ENCODE results near the gene RGS17.

Gene RGS17

DNA sequence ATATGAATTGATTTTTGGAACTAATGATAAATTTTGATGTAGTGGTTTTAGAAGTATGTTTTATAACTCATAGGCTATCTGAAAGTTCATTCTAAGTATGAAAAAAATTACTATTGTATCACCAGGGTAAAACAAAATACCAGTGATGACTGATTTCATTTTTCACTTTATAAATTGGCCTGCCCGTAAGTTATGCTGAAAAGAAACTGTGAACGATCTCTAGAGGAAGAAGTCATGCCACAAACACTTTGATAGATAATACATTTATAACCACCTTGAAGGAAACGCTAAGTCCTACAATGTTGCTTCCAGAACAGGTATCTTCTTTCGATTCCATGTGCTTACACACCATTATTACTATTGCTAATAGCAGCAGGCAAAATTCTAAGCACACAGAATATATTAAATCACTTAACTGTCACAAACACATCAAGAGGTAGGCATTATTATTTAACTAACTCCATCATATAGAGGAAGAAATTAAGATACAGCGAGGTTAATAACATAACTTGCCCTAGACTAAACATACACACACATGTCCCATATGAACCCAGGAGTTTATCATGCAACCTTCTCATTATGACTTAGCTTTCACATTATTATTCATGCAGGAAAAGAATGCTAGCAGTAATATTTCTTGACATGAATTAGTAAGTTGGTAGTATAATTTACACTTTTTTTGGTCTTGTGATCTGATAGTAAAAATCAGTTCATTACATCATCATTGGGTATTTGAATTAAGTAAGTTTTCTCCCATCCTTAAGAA, 44.7 kb downstream of the RGS17 start:
- DNase-seq (ENCODE audit: insufficient read length, low spot score) = no peak
- FAIRE-seq = no peak

GRCh38 chr6:153085239-153085638, 45.8 kb downstream of the RGS17 start:
- no peak for FAIRE-seq

GRCh38 chr6:153084393-153084792, 46.7 kb downstream of the RGS17 start:
- FAIRE-seq (no peak), DNase-seq (ENCODE audit: insufficient read length, low spot score) (no peak)

More at GRCh38 chr6:153085239-153085638, 45.8 kb downstream of the RGS17 start:
- DNase-seq (ENCODE audit: insufficient read length, low spot score) = no peak

DNA sequence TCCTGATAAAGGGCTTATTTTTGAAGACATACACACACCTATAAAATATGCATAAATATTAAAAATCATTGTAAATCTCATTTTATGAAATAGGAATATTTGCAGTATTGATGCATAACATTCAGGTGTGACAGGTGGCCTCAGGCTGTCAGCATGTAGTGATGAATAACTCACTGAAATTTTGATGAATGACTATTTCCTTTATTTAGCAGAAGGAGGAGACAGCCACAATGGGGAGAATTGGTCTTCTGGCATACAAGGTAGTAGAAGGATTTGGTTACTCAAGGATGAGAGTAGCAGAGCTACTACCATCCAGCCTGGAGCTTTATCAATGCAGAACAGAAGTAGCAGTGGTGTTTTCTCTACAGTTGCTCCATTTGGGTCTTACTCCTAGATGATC, 47.2 kb downstream of the RGS17 start:
- no peak for FAIRE-seq
- no peak for DNase-seq (ENCODE audit: insufficient read length, low spot score)

DNA sequence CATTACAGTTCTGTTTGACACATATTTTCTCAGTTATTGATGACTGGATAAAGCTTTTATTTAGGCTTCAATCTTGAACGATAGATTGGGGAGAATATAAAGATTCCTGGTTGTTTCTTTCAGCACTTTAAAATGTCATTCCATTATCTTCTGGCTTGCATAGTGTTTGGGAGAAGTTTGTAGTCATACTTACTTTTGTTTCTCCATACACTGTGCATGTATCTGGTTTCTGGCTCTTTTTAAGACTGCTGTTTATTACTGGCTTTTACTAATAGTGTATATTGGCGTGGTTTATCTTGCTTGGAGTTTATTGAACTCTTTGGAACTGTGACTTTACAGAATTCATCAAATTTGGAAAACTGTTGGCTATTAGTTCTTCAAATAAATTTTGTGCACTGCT, 49.2 kb downstream of the RGS17 start:
- no peak for FAIRE-seq

DNA sequence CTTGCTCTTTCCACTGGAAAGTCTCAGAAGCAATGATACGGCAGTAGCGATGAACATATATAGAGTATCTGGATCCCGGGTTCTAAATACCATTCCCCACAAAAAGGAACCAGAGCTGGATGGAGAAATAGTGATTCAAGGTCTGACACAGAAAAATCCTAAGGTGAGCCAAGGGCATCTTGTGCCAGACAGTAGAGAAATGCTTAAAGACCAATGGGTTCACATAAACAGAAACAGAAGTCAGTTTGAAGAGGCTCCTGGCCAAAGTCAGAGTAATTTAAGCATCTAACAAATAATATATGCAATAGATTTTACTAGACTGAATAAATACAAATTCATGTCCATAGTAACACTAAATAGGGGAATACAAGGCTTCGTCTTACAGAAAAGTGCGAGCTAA, 54.7 kb downstream of the RGS17 start:
- FAIRE-seq (no peak), DNase-seq (ENCODE audit: insufficient read length, low spot score) (no peak)

More for the DNA sequence above, 49.2 kb downstream of the RGS17 start:
- no peak for DNase-seq (ENCODE audit: insufficient read length, low spot score)

DNA sequence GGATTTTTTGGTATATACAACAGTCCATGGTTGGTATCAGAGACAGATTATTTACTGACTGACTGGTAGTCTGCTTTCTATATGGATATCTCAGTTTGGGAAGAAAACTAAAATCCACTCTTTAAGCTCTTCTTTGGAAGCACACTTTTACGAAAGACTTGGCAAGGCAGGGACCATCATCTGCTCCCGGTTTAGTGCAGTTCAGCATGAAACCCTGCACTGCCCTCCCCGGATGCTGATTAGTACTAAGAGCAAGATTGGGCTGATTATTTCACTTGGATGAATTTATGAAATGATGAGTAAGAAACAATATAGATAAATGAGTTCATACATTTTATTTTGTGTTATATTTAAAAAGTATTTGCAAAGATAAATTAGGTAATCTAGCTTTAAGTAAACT, 56.3 kb downstream of the RGS17 start:
- FAIRE-seq = no peak

DNA sequence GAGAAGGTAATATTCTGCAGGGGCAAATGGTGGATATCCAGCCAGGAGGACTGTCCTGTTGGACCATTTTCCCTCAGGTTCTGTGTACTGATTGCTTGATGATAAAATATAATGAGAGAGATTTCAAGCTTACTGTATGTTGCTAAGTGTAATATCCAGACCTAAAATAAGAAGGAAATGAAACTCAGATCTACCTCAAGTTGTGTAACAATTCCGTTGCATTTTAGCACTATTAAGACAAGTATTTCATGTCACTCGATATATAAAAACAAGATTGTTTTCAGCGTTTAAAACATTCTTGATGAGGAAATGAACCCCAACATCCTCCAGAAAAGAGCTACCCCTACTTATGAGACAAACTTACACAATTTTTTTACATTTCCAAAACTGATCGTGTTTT, 57.2 kb downstream of the RGS17 start:
- no peak for DNase-seq (ENCODE audit: insufficient read length, low spot score)
- no peak for FAIRE-seq

More for the DNA sequence above, 56.3 kb downstream of the RGS17 start:
- DNase-seq (ENCODE audit: insufficient read length, low spot score) = no peak

GRCh38 chr6:153070756-153071155, 60.3 kb downstream of the RGS17 start:
- FAIRE-seq (no peak), DNase-seq (ENCODE audit: insufficient read length, low spot score) (no peak)

DNA sequence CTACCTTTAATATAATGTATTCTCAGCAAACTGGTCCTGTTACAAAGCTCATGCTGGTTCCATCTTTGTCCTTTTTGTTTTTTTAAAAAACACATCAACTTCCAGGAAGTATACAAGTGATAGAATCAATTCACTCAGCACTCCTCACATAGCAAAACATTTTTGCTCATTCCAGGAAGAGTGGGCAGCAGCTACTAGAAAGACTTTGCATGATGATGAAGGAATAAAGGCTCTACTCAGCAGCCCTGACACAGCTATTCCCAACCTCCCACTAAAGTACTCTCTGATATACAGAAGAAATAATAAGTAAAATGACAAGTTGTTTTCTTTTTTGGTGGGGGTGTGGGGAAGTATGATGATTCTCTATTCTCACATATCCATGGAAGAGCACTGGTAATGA, 61.2 kb downstream of the RGS17 start:
- DNase-seq (ENCODE audit: insufficient read length, low spot score) (no peak), FAIRE-seq (no peak)

GRCh38 chr6:153065222-153065621, 65.9 kb downstream of the RGS17 start:
- no peak for FAIRE-seq
- no peak for DNase-seq (ENCODE audit: insufficient read length, low spot score)

DNA sequence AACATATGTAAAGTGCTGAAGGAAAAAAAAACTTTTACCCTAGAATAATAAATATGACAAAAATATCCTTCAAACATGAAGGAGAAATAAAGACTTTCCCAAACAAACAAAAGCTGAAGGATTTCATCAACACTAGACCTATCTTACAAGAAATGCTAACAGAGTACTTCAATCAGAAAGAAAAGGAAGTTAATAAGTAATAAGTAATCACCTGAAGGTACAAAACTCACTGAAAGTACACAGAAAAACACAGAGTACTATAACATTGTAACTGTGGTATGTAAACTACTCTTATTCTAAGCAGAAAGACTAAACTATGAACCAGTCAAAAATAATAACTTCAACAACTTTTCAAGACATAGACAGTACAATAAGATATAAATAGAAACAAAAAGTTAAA, 67.1 kb downstream of the RGS17 start:
- no peak for DNase-seq (ENCODE audit: insufficient read length, low spot score)
- FAIRE-seq = no peak

DNA sequence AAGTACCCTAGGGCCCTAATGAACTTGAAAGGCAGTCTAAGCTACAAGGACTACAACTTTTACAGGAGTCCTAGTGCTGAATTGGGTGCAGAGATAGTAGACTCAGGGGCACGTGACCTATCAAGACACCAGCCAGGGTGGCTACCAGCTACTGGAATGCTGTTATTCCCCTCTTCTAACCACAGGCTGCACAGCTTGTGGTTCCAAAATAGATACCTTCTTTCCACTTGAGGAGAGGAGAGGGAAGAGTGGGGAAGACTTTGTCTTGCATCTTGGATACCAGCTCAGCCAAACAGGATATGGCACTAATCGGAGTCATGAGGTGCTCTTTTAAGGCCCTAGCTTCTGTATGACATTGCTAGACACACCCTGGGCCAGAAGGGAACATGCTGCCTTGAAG, 68.6 kb downstream of the RGS17 start:
- FAIRE-seq (peak; percentile 13), DNase-seq (ENCODE audit: insufficient read length, low spot score) (no peak)

DNA sequence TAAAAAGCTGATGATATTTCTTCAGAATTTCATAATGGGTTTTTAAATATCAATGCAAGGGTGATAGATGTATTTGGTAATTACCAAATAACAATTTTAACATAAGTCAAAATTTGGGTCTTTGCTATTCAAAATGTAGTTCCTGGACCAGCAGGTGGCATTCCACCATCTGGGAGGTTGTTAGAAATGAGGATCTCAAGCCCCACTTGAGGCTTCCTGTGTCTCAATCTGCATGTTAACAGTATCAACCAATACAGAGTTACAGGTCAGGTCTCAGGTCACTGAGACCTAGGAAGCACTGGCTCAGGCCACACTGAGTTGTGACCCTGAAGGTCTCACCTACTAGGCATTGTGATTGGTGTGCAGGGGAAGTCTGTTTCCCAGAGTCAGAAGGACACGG, 71.3 kb downstream of the RGS17 start:
- FAIRE-seq = no peak
- no peak for DNase-seq (ENCODE audit: insufficient read length, low spot score)

- DNase-seq (ENCODE audit: insufficient read length, low spot score) (no peak), FAIRE-seq (no peak)
Measured at GRCh38 chr6:153059311-153059710, 71.8 kb downstream of the RGS17 start.

DNA sequence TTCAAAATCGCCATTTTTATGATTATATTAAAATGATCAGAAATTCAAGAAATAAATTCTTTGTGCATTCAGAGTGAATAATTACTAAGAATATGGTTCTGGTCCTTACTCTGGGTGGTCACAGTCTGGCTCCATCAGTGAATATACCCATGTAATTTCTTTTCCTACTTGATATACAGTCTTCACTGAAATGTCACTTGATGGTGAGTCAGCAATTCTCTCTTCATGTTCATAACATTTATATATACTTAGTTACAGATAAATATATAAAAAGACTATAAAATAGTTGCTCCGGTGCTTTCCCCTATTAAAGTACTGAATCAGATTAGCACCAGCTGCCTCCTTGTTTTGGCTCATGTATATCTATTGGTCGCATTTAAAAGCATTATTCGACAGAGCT, 72.2 kb downstream of the RGS17 start:
- no peak for FAIRE-seq
- DNase-seq (ENCODE audit: insufficient read length, low spot score) = no peak

DNA sequence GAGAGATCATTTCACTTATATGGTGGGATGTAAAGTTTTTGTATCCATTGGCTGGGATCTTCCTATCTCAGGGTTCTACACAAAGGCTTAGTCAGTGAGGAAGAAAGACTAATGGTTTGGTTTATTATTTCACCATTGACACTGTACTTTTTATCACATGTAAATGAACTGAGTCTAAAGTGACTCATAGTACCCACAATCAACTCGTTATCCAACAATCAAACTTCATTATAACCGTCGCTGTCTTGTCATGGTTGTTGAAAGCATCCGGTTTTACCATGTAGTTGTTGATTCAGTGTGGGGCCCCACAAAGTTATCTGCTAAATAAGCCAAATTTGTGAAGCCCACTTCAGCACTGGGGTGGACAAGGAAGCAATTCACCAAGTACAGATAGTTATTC, 72.8 kb downstream of the RGS17 start:
- no peak for DNase-seq (ENCODE audit: insufficient read length, low spot score)

DNA sequence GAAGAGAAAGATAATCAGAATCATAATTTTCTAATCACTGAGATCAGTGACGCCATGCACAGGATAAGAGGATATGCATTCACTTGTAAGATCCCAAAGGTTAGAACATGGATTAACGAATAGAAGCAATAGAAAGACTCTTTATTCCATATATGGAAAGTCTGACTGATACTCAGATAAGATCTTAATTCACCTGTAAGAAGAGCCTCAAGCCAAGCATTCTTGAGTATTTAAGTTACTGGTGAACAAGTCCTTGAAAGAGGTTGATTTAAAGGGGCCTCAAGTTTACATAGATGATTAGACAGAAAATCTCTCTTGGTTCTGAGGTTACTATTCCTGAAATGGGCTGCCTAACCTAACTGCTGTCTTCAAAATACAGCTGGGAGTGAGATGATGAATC, 74.8 kb downstream of the RGS17 start:
- FAIRE-seq (no peak), DNase-seq (ENCODE audit: insufficient read length, low spot score) (no peak)

More for the DNA sequence above, 72.8 kb downstream of the RGS17 start:
- FAIRE-seq = no peak

GRCh38 chr6:153051801-153052200, 79.3 kb downstream of the RGS17 start:
- DNase-seq (ENCODE audit: insufficient read length, low spot score) (no peak), FAIRE-seq (no peak)

DNA sequence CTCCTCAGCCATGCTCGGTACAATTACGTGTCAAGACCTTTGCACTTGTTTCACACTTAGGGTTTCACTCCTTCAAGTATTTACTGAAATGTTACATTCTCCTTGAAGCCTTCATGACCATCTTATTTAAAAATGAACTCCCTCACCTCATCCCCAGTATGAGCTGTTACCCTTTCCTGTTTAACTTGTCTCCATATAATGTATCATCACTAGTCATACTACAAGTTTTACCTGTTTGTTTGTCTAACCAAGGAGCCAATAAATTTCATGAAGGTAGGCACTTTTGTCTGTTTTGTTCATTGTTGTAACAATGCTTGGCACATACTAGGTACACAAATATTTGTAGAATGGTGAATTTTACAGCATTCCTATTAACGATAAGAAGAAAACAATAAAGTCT, 82.5 kb downstream of the RGS17 start:
- DNase-seq (ENCODE audit: insufficient read length, low spot score) (no peak), FAIRE-seq (no peak)

- DNase-seq (ENCODE audit: insufficient read length, low spot score) (no peak), FAIRE-seq (no peak)
Measured at GRCh38 chr6:153047386-153047785, 83.7 kb downstream of the RGS17 start.

GRCh38 chr6:153045271-153045670, 85.8 kb downstream of the RGS17 start:
- FAIRE-seq (no peak), DNase-seq (ENCODE audit: insufficient read length, low spot score) (no peak)

DNA sequence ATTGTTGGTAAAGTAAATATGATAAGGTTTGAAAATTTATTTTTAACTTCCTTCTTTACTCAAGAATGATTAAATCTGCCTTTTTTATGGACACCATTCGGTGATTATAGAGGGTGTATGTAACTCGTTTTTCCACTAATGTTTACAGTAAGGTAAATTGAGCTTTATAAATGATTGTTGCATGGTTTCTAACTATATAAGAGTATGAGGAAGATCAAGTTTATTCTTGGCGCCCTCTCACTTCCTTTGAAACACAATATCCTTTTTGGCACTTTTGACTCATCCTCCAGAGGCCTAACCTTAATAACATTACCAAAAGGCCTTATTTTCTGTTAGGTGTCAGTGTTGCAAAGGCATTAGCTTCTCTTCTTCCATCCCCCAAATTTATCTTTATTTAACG, 86.8 kb downstream of the RGS17 start:
- DNase-seq (ENCODE audit: insufficient read length, low spot score) (no peak), FAIRE-seq (no peak)
